ENCODE measurements around the gene NME4.
A peak's percentile ranks its signal among the peaks of the same experiment; 100 is the strongest.

The NME4 gene

DNA sequence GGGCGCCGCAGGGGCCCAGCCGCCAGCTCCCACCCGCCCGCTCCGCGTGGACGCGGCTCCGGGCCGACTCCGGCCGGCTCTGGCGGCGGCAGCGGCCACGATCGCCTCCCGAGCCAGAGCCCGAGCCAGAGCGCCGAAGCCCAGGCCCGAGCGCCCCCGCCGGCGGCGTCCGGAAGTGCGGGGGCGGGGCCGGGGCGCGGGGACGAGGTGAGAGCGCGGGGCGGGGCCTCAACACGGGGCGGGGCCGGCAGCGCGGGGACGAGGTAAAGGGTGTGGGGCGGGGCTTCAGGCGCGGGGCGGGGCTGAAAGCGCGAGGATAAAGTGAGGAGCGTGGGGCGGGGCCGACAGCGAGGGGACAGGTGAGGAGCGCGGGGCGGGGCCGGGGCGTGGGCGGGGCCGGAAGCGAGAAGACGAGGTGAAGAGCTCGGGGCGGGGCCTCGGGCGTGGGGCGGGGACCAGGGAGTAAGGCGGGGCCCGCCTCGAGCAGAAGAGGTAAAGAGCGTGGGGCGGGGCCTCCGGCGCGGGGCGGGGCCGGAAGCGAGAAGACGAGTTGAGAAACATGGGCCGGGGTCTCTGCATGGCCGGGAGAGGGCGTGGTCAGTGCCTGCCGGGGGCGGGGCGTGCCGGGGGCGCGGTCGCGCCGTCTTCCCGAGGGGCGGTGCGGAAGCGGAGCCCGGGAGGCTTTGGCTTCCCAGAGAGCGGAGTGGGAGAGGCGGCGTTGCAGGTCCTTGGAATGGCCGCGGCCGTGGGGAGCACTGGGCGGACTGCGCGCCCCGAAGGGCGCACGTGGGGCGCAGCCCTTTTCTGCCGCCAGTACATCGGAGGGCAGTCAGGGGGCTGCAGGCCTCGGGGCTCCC is 44.2 kb upstream of the NME4 start, which contains the start of gene AXIN1 (continued):
- no peak for TF ChIP-seq ZNF560 (tag by site-specific recombination; IDR thresholded peaks at IDR 0.05; ENCODE audit: borderline replicate concordance)
- TF ChIP-seq ZBTB8A (tag by site-specific recombination; IDR thresholded peaks at IDR 0.05), result peak; percentile 93
- TF ChIP-seq ZNF529 (tag by site-specific recombination; IDR thresholded peaks at IDR 0.05; ENCODE audit: insufficient replicate concordance), result no peak
- no peak for TF ChIP-seq ZNF221 (tag by site-specific recombination; IDR thresholded peaks at IDR 0.05; ENCODE audit: borderline replicate concordance)
- no peak for TF ChIP-seq ZBTB1 (tag by site-specific recombination; IDR thresholded peaks at IDR 0.05)
- TF ChIP-seq, protein P1, sequence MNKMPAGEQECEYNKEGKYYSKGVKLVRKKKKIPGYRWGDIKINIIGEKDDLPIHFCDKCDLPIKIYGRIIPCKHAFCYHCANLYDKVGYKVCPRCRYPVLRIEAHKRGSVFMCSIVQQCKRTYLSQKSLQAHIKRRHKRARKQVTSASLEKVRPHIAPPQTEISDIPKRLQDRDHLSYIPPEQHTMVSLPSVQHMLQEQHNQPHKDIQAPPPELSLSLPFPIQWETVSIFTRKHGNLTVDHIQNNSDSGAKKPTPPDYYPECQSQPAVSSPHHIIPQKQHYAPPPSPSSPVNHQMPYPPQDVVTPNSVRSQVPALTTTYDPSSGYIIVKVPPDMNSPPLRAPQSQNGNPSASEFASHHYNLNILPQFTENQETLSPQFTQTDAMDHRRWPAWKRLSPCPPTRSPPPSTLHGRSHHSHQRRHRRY (tag by site-specific recombination; IDR thresholded peaks at IDR 0.05), result no peak
- no peak for TF ChIP-seq ZNF658 (tag by site-specific recombination; IDR thresholded peaks at IDR 0.05)
- TF ChIP-seq ZFP37 (tag by site-specific recombination; IDR thresholded peaks at IDR 0.05), result no peak
- TF ChIP-seq, protein P2, sequence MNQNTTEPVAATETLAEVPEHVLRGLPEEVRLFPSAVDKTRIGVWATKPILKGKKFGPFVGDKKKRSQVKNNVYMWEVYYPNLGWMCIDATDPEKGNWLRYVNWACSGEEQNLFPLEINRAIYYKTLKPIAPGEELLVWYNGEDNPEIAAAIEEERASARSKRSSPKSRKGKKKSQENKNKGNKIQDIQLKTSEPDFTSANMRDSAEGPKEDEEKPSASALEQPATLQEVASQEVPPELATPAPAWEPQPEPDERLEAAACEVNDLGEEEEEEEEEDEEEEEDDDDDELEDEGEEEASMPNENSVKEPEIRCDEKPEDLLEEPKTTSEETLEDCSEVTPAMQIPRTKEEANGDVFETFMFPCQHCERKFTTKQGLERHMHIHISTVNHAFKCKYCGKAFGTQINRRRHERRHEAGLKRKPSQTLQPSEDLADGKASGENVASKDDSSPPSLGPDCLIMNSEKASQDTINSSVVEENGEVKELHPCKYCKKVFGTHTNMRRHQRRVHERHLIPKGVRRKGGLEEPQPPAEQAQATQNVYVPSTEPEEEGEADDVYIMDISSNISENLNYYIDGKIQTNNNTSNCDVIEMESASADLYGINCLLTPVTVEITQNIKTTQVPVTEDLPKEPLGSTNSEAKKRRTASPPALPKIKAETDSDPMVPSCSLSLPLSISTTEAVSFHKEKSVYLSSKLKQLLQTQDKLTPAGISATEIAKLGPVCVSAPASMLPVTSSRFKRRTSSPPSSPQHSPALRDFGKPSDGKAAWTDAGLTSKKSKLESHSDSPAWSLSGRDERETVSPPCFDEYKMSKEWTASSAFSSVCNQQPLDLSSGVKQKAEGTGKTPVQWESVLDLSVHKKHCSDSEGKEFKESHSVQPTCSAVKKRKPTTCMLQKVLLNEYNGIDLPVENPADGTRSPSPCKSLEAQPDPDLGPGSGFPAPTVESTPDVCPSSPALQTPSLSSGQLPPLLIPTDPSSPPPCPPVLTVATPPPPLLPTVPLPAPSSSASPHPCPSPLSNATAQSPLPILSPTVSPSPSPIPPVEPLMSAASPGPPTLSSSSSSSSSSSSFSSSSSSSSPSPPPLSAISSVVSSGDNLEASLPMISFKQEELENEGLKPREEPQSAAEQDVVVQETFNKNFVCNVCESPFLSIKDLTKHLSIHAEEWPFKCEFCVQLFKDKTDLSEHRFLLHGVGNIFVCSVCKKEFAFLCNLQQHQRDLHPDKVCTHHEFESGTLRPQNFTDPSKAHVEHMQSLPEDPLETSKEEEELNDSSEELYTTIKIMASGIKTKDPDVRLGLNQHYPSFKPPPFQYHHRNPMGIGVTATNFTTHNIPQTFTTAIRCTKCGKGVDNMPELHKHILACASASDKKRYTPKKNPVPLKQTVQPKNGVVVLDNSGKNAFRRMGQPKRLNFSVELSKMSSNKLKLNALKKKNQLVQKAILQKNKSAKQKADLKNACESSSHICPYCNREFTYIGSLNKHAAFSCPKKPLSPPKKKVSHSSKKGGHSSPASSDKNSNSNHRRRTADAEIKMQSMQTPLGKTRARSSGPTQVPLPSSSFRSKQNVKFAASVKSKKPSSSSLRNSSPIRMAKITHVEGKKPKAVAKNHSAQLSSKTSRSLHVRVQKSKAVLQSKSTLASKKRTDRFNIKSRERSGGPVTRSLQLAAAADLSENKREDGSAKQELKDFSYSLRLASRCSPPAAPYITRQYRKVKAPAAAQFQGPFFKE (tag by site-specific recombination; IDR thresholded peaks at IDR 0.05; ENCODE audit: borderline replicate concordance), result no peak
- TF ChIP-seq, protein P3, sequence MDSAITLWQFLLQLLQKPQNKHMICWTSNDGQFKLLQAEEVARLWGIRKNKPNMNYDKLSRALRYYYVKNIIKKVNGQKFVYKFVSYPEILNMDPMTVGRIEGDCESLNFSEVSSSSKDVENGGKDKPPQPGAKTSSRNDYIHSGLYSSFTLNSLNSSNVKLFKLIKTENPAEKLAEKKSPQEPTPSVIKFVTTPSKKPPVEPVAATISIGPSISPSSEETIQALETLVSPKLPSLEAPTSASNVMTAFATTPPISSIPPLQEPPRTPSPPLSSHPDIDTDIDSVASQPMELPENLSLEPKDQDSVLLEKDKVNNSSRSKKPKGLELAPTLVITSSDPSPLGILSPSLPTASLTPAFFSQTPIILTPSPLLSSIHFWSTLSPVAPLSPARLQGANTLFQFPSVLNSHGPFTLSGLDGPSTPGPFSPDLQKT (IDR thresholded peaks at IDR 0.05; ENCODE audit: borderline replicate concordance, low read depth, low read length), result no peak
- peak; percentile 52 for TF ChIP-seq GLIS2 (tag by site-specific recombination; IDR thresholded peaks at IDR 0.05)
- TF ChIP-seq, protein P4, sequence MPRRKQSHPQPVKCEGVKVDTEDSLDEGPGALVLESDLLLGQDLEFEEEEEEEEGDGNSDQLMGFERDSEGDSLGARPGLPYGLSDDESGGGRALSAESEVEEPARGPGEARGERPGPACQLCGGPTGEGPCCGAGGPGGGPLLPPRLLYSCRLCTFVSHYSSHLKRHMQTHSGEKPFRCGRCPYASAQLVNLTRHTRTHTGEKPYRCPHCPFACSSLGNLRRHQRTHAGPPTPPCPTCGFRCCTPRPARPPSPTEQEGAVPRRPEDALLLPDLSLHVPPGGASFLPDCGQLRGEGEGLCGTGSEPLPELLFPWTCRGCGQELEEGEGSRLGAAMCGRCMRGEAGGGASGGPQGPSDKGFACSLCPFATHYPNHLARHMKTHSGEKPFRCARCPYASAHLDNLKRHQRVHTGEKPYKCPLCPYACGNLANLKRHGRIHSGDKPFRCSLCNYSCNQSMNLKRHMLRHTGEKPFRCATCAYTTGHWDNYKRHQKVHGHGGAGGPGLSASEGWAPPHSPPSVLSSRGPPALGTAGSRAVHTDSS (tag by site-specific recombination; IDR thresholded peaks at IDR 0.05), result no peak
- TF ChIP-seq, protein P5, sequence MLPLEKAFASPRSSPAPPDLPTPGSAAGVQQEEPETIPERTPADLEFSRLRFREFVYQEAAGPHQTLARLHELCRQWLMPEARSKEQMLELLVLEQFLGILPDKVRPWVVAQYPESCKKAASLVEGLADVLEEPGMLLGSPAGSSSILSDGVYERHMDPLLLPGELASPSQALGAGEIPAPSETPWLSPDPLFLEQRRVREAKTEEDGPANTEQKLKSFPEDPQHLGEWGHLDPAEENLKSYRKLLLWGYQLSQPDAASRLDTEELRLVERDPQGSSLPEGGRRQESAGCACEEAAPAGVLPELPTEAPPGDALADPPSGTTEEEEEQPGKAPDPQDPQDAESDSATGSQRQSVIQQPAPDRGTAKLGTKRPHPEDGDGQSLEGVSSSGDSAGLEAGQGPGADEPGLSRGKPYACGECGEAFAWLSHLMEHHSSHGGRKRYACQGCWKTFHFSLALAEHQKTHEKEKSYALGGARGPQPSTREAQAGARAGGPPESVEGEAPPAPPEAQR (tag by site-specific recombination; IDR thresholded peaks at IDR 0.05), result no peak
- TF ChIP-seq ZNF585B (tag by site-specific recombination; IDR thresholded peaks at IDR 0.05), result no peak
- 0 out of 2 replicates have a peak, but pooled peaks have one; percentile 19 for TF ChIP-seq ZFP69B (tag by site-specific recombination; IDR thresholded peaks at IDR 0.05)
- TF ChIP-seq ZNF274 (IDR thresholded peaks at IDR 0.05; ENCODE audit: low read length), result no peak
- no peak for TF ChIP-seq ZNF274 (tag by site-specific recombination; IDR thresholded peaks at IDR 0.05; ENCODE audit: borderline replicate concordance)
- TF ChIP-seq KLF1 (tag by site-specific recombination; IDR thresholded peaks at IDR 0.05), result peak; percentile 97
- TF ChIP-seq PRDM1 (tag by site-specific recombination; IDR thresholded peaks at IDR 0.05), result no peak
- TF ChIP-seq ZNF37A (tag by site-specific recombination; IDR thresholded peaks at IDR 0.05), result no peak
- TF ChIP-seq YY2 (tag by site-specific recombination; IDR thresholded peaks at IDR 0.05), result no peak
- TF ChIP-seq, protein P6, sequence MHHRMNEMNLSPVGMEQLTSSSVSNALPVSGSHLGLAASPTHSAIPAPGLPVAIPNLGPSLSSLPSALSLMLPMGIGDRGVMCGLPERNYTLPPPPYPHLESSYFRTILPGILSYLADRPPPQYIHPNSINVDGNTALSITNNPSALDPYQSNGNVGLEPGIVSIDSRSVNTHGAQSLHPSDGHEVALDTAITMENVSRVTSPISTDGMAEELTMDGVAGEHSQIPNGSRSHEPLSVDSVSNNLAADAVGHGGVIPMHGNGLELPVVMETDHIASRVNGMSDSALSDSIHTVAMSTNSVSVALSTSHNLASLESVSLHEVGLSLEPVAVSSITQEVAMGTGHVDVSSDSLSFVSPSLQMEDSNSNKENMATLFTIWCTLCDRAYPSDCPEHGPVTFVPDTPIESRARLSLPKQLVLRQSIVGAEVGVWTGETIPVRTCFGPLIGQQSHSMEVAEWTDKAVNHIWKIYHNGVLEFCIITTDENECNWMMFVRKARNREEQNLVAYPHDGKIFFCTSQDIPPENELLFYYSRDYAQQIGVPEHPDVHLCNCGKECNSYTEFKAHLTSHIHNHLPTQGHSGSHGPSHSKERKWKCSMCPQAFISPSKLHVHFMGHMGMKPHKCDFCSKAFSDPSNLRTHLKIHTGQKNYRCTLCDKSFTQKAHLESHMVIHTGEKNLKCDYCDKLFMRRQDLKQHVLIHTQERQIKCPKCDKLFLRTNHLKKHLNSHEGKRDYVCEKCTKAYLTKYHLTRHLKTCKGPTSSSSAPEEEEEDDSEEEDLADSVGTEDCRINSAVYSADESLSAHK (tag by site-specific recombination; IDR thresholded peaks at IDR 0.05), result no peak
- TF ChIP-seq, protein P7, sequence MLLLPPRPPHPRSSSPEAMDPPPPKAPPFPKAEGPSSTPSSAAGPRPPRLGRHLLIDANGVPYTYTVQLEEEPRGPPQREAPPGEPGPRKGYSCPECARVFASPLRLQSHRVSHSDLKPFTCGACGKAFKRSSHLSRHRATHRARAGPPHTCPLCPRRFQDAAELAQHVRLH (tag by site-specific recombination; IDR thresholded peaks at IDR 0.05), result no peak
- peak; percentile 92 for TF ChIP-seq KLF10 (tag by site-specific recombination; IDR thresholded peaks at IDR 0.05)
- TF ChIP-seq ZNF558 (tag by site-specific recombination; IDR thresholded peaks at IDR 0.05), result no peak
- no peak for TF ChIP-seq ZNF366 (tag by site-specific recombination; conservative IDR thresholded peaks at IDR 0.05)
